ENCODE data around the gene SLC26A9.
"Not testable (repeated sequence)": the region's sequence is repeated elsewhere in the genome, so short reads cannot be mapped to it uniquely, and the experiment has no call there.

SLC26A9 gene

DNA sequence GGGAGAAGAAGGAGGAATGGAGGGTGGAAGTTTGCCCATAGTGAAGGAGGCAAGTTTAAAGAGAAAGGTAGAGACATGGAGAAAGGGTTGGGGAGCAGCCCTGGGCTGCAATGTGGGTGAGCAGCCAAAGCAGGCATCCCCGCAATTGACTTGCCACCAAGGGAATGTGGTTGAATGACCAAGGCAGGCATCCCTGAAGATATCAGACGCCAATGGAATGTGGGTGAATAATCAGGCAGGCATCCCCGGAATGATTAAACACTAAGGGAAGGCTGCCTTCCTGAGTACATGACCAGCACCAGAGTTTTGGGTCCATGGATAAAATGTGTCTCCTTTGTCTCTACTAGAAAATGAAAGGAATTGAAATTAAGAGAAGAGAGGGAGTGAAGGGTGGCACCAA is 53.5 kb downstream of the SLC26A9 start:
- DNase-seq (ENCODE audit: low read depth), result not testable (repeated sequence)

DNA sequence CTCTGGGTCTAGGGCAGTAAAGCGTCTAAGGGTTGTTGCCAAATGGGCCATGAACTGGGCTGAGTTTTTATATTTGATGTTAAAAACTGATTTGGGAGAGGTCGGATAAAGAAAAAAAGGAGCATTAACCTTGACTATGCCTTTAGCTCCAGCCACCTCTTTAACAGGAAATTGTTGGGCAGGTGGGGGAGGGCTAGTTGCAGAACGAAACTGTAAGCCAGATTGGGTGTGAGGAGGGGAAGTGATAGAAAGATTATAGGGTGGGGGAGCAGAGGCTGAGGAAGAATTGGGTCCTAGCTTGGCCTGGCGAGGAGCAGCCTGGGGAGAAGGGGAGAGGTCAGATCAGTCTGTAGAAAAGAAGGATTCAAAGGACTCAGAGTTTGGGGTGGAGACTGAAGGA is 54.2 kb downstream of the SLC26A9 start:
- not testable (repeated sequence) for DNase-seq (ENCODE audit: low read depth)

DNA sequence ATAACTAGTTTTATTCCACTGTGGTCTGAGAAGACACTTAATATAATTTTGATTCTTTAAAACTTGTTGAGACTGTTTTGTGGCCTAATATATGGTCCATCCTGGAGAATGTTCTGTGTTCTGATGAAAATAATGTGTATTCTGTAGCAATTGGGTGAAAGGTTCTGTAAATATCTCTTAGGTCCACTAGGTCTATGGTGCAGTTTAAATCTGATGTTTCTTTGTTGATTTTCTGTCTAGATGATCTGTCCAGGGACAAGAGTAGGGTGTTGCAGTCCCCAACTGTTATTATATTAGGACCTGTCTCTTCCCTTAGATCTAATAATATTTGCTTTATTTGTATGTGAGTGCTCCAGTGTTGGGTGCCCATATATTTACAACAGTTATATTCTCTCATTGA is 59.5 kb downstream of the SLC26A9 start:
- no peak for DNase-seq (ENCODE audit: low read depth)

DNA sequence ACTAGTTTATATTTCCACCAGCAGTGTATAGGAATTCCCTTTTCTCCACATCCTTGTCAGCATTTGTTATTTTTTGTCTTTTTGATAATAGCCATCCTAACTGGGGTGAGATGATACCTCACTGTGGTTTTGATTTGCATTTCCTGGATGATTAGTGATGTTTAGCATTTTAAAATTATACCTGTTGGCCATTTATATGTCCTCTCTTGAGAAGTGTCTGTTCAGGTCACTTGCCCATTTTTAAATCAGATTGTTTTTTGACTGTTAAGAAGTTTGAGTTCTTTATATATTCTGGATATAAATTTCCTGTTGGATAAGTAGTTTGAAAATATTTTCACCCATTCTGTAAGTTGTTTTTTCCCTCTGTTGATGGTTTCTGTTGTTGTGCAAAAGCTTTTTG is 62.3 kb downstream of the SLC26A9 start:
- no peak for DNase-seq (ENCODE audit: low read depth)

DNA sequence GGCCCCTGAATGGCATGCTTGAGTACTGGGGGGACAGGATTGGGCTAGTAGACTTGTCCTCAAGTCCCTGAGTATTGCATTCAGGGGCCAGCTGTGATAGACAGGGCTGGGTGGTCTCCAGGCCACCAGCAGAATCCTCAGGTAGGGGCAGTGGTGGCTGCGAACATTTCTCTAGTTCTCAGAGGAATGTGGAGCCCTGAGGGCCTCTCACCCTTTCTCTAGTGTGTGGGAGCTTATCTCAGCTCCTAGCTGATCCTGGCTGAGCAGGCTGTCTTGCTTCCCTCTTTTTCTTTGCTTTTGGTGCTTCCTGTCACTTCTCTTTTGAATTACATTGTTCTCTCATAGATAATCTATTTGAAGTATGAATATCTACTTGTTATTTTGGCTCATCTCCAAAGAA is 63.3 kb downstream of the SLC26A9 start:
- no peak for DNase-seq (ENCODE audit: low read depth)

DNA sequence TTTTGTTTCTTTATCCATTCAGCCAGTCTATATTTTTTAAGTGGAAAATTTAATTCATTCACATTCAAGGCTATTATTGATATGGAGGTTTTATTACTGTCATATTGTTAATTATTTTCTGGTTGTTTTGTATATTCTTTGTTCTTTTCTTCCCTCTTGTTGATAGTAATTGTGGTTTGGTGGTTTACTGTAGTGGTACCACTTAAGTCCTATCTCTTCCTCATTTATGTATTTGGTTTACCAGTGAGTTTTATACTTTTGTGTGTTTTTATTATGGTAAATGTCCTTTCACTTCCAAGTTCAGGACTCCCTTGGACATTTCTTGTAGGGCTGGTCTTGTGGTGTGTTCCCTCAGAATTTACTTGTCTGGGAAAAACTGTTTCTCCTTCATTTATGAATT is 65.2 kb downstream of the SLC26A9 start:
- DNase-seq (ENCODE audit: low read depth), result no peak

DNA sequence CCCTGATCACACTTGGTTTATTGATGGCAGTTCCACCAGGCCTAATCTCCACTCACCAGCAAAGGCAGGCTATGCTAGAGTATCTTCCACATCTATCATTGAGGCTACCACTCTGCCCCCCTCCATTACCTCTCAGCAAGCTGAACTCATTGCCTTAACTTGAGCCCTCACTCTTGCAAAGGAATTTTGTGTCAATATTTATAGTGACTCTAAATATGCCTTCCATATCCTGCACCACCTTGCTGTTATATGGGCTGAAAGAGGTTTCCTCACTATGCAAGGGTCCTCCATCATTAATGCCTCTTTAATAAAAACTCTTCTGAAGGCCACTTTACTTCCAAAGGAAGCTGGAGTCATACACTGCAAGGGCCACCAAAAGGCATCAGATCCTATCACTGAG is 70.1 kb downstream of the SLC26A9 start:
- DNase-seq (ENCODE audit: low read depth), result not testable (repeated sequence)

DNA sequence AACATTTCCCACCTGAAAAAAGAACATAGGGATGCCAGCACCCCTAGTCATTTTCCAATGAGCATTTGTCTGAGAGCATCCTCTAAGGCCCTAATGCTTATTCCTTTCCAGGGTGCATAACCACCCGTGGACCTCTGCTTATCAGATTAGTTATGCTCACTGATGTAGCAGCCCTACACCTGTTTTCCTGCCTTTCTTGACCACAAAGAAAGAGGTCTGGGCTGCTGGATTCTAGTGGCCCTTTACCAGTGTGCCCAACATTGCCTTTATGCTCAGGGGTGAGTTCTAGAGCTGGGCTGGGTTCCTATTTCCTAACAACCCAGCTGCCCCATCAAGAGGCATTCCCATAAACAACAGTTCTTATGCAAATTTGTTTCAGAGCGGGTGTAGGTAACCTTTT is 73.0 kb downstream of the SLC26A9 start:
- DNase-seq (ENCODE audit: low read depth), result no peak
